T-helper 1 cell treated with Interleukin-12 subunit alpha and Interleukin-12 subunit beta and Interleukin-4 antibody, amounts not matched to agents 30 ng/mL and 1 ng/mL, for 36 hours (primary cell): Measurements from ENCODE around the gene EHMT2. TPM values are rescaled to one million over a fixed set of nuclear protein-coding genes. Genes with fewer than 3 reads are reported as not detected.

Source experiments
- intact Hi-C: fragments of 100-400 bp; cut with micrococcal nuclease; formaldehyde crosslinking; loops from one replicate; pipeline ENCODE4 v1.15.1; 2024
- total RNA-seq: library from RNA; stranded (reverse); gene quantifications from 2 replicates; pipeline ENCODE4 v1.2.3, GENCODE V29; 2022

The EHMT2 gene
- total RNA-seq, 1 donor from 2014 or later, result 61.0 TPM

DNA sequence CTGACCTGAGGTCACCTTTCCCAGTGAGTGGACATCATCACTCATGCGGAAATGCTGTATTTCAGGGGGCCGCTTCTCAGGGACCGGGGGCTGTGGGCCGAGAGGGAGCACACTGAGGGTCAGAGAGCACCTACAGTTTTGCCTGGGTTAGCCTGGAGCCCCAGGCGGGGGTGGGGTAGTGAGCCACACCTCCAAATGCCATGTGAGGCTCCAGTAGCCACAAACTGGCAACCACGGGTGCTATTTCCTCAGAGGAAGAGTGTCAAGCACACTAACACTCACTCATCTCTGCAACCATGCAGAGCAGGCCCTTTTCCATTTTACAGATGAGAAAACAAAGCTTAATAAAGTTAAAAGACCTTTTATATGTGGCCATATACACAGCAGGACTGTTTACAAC lies 4.7 kb downstream of the EHMT2 start:
- intact Hi-C loops, result no loop called here

DNA sequence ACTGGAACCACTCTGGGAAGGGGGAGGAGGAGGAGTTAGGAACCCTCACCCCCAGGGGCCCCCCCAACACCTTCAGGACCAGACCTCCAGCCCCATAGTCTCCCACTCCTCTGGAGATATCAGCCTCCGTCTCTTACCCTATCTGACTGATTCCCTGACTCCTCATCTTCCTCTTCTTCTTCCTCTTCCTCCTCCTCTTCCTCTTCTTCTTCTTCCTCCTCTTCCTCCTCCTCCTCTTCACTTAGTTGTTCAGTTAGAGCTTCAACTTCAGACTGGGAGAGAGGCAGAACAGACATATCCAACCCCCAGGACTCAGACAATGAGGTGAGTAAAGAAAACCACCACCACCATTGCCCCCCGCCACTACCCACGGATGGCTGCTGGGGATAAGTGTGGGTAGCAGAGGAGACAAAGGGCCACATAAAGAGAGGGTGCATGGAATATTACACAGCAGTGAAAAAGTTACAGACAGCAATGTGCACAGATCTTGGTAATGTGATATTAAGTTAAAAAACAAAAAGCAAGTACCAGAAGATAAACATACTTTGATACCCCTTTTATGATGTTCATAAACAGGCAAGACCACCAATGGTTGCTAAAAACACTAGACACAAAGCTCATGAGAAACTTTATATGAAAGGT lies 8.0 kb downstream of the EHMT2 start:
- intact Hi-C loops, result no loop called here

DNA sequence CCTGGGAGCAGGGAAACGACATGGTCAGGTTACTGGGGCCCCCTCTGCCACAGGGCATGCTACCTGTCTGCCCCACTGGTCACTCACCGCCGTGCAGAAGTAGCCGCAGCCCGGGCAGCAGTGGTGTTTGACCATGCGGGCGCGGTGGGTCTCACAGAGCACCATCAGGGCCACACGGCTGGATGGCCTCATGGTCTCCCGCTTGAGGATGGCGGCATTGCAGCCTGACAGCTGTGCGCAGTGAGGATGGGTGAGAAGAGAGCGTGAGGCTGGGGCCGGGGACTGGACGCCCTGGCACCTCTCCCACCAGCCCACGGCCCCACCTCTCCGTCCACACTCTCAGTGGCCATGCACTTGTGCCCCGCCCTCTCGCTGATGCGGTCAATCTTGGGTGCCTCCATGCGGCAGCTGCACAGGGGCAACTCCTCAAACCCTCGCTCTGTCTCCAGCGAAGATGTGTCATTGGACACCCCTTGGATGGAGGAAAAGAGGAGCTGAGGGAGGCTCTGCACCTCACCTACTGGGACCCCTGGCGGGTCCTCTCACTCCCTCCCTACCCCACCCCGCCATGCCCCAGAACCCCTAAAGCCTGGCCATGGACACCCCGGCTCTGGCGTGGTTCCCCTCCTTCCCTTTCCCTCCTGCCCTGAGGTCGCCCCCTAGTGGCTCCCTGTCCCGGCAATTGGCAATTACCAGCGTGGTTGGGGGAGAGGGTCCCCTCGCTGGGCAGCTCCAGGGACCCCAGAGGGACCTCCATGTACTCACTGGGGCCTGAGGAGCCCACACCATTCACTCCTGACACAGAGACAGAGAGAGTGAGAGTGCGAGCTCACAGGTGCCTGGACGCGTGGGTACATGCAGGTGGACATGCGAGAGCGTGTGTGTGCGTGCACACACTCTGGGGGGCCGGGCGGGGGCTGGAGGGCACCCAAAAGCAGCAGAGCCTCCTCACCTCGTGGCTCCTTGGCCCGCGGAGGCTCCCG lies 8.9 kb downstream of the EHMT2 start:
- intact Hi-C loops, result no loop called here

DNA sequence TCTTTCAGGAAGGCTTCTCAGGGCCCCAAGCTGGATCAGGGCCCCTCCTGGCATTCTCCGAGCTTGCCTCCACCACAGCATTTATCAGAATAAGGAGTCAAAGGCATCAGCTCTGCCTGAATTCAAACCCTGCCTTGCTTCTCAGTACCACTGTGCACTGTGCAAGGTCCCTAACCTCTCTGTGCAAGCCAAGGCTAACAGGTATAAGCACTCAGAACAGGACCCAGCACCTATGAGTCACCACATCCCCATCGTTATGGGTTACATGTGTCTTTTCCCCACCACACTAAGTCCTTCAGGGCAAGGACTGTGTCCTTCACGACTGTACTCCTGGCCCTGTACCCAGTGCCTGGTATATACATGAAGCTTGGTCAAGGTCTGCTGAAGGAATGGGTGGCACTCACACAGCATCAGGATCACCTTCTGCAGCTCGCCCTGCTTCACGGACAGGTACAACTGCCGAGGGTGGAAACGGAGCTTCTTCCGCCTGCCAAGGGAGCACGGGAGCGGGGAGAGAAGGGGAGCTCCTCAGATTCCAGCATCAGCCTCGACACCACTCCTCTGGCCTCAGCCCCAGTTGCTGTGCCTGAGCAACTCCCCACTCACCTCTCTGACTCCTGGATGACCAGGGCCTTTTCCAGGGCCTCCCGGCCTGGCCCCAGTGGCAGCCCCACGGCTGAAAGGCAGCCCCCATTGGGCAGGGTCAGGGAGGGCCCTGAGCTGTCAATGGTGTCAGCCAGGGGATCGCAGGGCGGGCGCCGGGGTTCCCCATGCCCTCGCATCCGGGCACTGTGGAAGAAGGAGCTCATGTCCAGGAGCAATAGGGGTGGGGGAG lies 10.1 kb downstream of the EHMT2 start:
- intact Hi-C loops, result no loop called here

DNA sequence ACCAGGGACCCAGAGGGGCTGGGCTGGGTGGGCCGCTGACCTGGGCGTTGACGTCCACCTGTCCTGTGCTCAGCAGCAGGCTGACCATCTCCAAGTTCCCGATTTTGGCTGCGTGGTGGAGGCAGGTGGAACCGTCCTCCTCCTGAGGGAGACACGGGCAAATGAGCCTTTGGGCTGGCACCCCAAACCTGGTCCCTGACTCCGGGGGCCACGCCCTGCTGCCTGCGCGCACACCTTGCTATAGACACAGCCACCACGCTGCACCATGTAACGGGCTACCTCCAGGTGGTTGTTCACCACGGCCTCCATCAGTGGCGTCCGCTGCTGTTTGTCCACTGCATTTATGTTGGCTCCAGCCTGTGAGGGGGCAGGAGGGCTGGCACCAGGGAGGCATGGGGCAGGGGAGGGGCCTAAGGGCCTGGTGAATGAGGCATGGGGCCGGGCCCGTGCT lies 10.9 kb downstream of the EHMT2 start:
- intact Hi-C loops, result no loop called here

DNA sequence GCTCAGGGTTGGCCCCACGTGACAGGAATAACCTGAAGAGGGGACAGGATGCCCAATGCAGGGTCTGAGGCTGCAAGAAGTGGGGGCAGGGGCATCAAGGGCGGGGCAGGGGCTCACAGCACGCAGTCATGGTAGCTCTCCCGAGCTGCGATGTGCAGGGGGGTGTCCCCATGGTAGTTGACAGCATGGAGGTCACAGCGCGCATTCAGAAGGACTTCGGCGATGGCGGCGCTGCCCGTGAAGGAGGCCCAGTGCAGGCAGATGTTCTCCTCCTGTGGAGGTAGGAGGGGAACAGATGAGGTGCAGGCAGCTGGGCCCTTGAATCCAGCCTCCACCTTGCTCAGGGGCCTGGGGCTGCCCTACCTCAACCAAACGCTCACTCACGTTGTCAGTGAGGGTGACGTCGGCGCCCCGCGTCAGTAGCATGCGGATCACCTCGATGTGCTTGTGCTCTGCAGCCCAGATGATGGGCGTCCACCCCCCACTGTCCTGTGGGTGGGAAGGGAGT lies 12.9 kb downstream of the EHMT2 start:
- intact Hi-C loops, result no loop called here

DNA sequence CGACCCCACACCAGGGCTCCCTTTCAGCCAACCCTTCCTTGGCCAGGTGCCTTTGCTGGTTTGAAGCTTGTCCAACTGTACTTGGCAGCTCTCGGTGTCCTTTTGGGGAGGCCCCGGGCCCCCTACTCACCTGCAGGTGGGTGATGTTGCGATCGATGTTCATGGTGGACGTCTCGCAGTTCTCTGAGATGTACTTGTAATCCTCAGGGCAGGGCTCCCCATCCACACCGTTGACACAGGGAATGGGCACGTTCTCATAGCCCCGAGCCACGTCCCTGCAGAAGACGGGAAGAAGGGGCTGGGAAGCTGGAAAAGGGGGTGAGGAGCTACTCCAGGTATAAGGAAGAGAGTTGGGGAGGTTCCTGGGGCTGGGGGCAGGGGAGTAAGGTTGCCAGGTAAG lies 13.8 kb downstream of the EHMT2 start:
- intact Hi-C loops, result no loop called here

DNA sequence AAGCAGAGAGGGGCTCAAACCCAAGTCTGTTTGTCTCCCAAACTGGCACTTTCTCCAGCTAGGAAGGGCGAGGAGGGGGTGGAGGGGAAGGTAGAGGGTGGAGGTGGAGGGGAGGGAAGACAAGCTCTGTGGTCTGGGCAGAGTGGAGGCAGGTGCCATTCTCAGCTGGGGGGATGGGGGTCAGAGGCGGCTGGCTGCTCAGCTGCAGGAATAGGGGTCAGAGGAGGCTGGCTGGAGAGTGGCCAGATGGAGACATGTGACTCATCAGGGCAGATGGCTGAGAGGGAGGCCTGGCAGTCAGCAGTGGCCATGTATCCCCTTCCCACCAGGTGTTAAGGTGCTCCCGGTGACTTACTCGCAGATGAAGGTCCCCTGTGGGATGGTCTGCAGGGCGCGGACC lies 15.2 kb downstream of the EHMT2 start:
- intact Hi-C loops, result no loop called here

DNA sequence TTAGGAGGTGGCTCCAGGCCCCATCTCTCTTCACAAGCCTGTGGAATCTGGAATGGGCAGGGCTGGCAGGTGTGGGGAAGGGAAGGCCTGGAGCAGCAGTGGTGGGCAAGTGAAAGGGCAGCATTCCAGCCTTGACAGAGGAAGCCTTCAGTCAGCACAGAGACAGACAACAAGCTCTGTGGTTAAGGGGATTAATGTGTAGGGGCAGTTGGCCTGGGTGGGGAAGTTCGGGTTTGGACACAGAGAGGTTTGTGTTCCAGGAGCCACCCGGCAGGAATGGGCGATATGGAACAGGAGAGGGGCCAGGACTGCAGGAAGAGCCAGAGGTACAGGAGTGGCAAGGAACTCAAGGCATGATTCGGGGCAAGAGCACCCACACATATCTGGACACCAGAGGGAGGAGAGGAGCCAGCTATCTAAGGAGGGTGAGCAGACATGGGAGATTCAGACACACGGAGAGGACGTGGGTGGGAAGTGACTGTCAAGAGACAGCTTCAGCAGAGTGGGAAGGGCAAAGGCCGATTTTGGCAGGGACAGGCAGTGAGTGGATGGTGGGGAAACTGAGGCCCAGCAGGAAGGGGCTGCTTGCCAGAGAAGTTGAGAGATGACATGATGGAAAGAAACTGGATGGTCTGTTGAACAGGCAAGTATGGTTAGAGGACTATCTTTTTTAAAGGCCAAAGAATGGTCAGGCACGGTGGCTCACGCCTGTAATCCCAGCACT lies 16.2 kb downstream of the EHMT2 start:
- intact Hi-C loops, result no loop called here

DNA sequence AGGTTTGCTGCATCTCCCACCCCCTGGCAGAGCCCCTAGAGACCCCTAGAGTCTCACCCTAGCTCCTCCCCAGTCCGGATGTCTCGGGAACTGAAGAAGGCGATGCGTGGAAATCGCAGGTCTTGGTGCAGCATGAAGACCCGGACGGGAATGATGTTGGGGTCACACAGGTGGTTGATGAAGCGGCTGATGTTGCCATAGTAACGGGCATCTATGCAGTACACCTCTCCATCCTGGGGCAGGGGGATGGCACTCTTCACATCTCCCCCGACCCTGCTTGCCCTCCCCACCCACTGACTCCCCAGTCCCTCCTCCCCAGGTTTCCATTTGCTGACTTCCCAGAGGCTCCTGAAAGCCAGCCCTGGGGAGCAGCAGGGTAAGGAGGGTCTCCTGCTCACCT lies 16.9 kb downstream of the EHMT2 start:
- intact Hi-C loops, result no loop called here

DNA sequence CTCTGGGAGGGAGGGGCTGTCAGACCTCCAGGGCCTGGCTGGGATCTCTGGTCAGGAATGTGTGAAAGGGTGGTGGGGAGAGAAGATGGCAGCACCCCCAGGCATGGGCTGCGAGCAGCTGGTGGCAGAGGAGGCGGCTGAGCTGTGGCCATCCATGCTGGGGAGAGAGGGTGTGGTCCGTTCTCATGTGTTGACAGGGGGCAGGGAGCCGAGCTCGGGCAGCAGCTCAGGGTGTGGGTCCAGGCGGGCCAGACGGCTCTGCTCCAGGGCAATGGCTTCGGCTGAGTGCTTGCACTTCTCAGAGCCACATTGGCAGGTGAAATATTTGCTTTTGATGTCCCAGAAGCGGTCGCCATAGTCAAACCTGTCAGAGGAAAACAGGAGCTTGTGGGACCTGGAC lies 17.6 kb downstream of the EHMT2 start:
- intact Hi-C loops, result no loop called here

DNA sequence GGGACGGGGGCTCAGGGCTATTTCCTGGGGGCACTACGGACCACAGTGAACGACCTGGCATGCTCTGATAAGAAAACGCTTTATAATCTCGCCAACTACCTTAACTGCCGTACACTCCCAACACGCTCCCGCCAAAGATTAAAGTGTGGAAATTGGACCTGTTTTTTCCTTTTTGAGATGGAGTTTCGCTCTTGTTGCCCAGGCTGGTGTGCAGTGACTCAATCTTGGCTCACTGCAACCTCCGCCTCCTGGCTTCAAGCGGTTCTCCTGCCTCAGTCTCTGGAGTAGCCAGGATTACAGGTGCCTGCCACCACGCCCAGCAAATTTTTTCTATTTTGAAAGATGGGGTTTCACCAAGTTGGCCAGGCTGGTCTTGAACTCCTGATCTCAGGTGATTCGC lies 18.4 kb downstream of the EHMT2 start:
- intact Hi-C loops, result no loop called here

DNA sequence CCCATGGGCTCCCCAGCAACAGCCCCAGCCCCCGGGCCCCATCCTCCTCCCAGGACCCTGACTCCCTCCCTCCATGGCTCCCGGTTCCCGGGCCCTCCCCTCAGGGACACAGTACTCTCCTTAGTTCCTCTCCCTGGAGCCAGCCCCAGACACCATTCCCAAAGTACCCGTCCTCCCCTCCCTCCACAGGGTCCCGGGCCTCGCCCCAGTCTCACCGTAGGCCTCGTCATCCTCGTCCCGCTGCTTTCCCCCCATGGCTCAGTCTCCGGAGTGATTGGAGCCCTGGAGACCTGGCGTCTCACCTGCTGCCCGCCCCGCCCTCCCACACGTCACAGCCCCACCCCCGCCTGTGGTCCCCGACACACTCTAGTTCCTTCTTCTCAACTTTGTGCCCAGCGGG lies 18.8 kb downstream of the EHMT2 start, which contains the start of gene SLC44A4:
Gene SLC44A4 (minus strand): TSS at position 272 of the 400 bp plus-strand sequence. CDS start 17 bp downstream, at position 255.
- intact Hi-C loops, result no loop called here

DNA sequence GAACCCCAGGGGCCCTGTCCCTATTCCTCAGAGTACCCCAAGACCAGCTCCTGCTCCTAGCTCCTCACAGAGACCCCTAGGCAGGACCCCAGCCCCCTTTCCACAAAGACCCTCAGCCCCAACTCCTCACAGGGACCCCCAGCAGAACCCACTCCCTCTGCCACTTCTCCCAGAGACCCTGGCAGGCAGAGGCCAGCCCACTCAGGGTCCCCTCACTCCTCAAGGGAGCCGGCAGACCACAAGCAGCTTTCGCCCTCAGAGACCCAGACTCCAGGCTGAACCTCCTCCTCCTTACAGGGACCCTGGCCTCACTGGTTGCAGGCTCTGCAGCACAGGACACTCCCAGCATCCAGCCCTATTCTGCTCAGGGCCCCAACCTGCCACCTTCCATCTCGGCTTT lies 19.3 kb downstream of the EHMT2 start:
- intact Hi-C loops, result no loop called here

DNA sequence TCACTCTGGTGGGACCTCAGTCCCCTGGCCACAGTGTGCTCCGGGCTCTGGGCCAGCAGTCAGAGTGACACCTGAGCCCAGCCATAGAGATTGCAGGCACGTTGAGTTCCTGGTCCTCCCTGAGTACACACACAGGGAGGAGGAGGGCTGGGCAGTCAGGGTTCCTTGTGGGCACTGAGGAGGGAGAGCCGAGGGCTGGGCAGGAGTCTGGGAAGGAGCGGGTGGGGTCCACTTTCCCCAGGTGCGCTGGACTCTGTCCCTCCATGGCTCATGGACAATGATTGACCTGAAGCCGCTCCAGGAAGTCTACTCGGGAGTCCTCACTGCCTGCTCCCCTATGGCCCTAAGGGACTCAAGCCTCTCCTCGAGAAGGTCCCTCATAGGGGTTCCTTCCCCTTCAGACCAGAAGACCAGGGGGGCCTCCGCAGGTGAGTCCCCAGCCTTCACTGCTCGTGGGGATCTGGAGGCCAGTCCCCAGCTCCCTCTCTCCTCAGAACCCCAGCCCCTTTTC lies 19.8 kb downstream of the EHMT2 start:
- intact Hi-C loops, result no loop called here

DNA sequence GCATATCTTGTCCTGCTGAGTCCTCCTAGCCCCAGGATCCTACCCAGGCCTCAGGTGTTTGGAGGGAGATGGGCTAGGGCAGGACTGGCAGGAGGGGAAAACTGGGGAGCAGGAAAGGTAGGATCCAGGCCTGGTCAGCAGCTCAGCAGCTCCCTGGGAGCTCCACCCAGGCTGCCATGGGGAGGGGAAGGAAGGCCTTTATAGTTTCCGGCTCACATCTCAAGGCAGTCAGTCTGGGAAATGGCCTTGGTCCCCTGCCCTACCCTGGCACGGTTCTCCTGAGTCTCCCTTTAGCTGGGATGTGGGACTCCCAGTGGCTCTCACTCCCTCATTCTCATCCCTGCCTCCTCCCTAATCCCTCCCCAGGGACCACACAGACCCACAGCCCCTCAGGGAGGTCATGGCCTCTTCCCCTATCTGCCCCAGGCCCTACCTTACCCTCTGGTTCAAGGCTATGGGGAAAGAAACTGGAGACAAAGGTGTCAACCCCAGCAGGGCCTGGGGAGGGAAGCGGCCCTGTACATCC lies 20.3 kb downstream of the EHMT2 start:
- intact Hi-C loops, result no loop called here

DNA sequence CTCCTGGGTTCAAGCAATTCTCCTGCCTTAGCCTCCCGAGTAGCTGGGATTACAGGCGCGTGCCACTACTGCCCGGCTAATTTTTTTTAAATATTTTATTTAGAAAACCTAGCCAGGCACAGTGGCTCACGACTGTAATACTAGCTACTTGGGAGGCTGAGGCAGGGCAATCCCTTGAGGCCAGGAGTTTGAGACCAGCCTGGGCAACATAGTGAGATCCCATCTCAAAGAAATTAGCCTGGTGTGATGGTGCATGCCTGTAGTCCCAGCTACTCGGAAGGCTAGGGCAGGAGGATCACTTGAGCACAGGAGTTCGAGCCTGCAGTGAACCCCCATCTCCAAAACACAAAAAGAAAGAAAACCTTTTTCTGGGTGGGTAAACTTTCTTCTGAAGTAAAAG lies 21.1 kb downstream of the EHMT2 start:
- intact Hi-C loops, result no loop called here

DNA sequence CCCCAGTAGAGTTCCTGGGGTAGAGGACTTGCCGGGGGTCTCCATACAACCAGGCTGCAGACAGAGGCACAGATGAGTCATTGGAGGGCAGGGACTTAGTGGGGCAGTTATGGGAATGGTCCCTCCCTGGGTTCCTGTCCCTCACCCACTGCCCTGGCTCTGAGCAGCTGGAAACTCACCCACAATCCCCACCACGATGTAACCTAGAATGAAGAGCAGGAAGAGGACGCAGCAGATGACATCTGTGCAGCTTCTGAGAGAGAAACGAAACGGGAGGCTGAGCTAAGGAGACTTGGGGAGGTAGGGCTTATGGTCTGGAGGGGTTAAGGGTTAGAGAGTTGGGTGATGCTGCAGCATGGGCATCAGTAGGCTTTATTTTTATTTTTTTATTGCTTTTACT lies 21.6 kb downstream of the EHMT2 start:
- intact Hi-C loops, result no loop called here

DNA sequence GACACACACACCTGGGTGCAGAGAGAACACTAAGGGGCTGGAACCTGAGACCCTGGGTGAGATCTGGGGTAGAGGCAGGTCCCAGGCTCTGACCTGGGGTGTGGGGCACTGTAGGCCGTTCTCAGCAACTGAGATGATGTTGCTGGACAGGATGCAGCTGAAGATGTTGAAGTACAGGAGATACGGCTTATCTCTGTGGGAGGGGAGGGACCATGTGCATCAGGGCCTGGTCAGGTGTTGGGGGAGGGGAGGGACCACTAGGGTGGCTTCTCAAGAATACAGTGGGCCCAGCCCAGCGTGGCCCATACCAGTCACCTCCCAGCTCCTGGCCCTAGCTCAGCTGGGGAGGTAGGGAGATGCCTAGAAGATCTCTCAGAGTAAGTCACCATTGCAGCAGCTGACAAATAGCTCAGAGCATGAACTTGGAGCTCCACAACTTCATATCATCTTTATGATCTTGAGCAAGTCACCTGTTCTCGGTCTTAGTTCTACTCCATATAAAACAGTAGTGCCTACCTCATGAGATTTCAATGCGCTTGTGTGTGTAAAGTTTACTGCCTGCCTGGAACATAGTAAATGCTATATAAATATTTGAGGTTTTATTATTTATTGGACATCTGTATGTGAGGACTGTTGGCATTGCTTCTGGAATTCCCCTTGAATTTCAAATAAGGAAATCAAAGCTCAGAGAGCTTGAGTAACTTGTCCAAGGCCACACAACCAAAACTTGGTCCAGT lies 22.5 kb downstream of the EHMT2 start:
- intact Hi-C loops, result no loop called here
